IMR-90 (cell line): ENCODE results near the gene ZNF716. TPM values are rescaled to one million over a fixed set of nuclear protein-coding genes. Genes with fewer than 3 reads are reported as not detected.

Experiments used
- ATAC-seq: fragments of 200-7000 bp; cut with Tn5 transposase; 2 replicates; pipeline ENCODE4 v1.9.1; 2020; ENCODE audit warnings: low read depth, mild to moderate bottlenecking, moderate library complexity
- BruUV-seq: library from RNA; stranded (reverse); fragments of 400-500 nt; replicated peaks from 2 replicates; lab custom pipeline; 2021; lab: Mats Ljungman, UMichigan
- CTCF ChIA-PET: fragments of 300-600 bp; formaldehyde crosslinking; extraction: SDS; loops from one replicate; lab custom pipeline; 2021; ENCODE audit warnings: antibody characterized with exemption; lab: Yijun Ruan, JAX
- POLR2A ChIA-PET: fragments of 300-600 bp; sonication (Branson Sonifier 250); formaldehyde crosslinking; loops from one replicate; lab custom pipeline; 2022; ENCODE audit warnings: antibody characterized with exemption; ENCODE audit not compliant: unreplicated experiment; lab: Charles Lee
- DNase-seq: peaks from one replicate; pipeline ENCODE4 v3.0.0; 2013
- H2AFZ ChIP-seq: replicated peaks from 2 replicates; pipeline ENCODE3; 2013; ENCODE audit warnings: low read length, mild to moderate bottlenecking; ENCODE audit not compliant: poor library complexity
- H2AK5ac ChIP-seq: 2 replicates; pipeline ENCODE4 v1.6.1; 2013; ENCODE audit warnings: low read depth, low read length, inconsistent platforms
- H2AK9ac ChIP-seq: replicated peaks from 2 replicates; pipeline ENCODE3; 2013; ENCODE audit warnings: mild to moderate bottlenecking, low read depth, low read length, moderate library complexity; ENCODE audit not compliant: poor library complexity
- H2BK120ac ChIP-seq: 2 replicates; pipeline ENCODE4 v1.6.1; 2013; ENCODE audit warnings: low read depth, low read length, inconsistent platforms
- H2BK15ac ChIP-seq: 3 replicates; pipeline ENCODE4 v1.6.1; 2013; ENCODE audit warnings: low read depth, low read length, inconsistent platforms
- H2BK20ac ChIP-seq: 2 replicates; pipeline ENCODE4 v1.6.1; 2013; ENCODE audit warnings: low read depth, mild to moderate bottlenecking, inconsistent platforms, low read length, moderate library complexity
- H2BK5ac ChIP-seq: 2 replicates; pipeline ENCODE4 v1.6.1; 2013; ENCODE audit warnings: mild to moderate bottlenecking, low read depth, low read length, inconsistent platforms; ENCODE audit not compliant: poor library complexity, severe bottlenecking
- H3K14ac ChIP-seq: replicated peaks from 2 replicates; pipeline ENCODE4 v1.6.1; 2013; ENCODE audit warnings: low read depth, low read length, inconsistent platforms
- H3K18ac ChIP-seq: 2 replicates; pipeline ENCODE4 v1.6.1; 2013; ENCODE audit warnings: low read depth, low read length, control low read depth
- H3K23ac ChIP-seq: 2 replicates; pipeline ENCODE4 v1.6.1; 2013; ENCODE audit warnings: low read depth, low read length, inconsistent platforms
- H3K27ac ChIP-seq: 2 replicates; pipeline ENCODE4 v1.5.1; 2013; ENCODE audit warnings: mild to moderate bottlenecking, control low read depth, low read length; ENCODE audit not compliant: insufficient read depth
- H3K27me3 ChIP-seq: 2 replicates; pipeline ENCODE4 v1.6.1; 2013; ENCODE audit warnings: low read length; ENCODE audit not compliant: control insufficient read depth, insufficient read depth
- H3K36me3 ChIP-seq: 2 replicates; pipeline ENCODE4 v1.6.1; 2013; ENCODE audit warnings: low read length, mixed read lengths; ENCODE audit not compliant: control insufficient read depth, insufficient read depth
- H3K4ac ChIP-seq: 2 replicates; pipeline ENCODE4 v1.6.1; 2013; ENCODE audit warnings: low read depth, low read length, inconsistent platforms
- H3K4me1 ChIP-seq: 2 replicates; pipeline ENCODE4 v1.6.1; 2013; ENCODE audit warnings: low read length, mixed read lengths; ENCODE audit not compliant: control insufficient read depth, insufficient read depth
- H3K4me2 ChIP-seq: 2 replicates; pipeline ENCODE4 v1.6.1; 2013; ENCODE audit warnings: low read depth, mild to moderate bottlenecking, control low read depth, low read length, moderate library complexity
- H3K4me3 ChIP-seq: 2 replicates; pipeline ENCODE4 v1.5.1; 2013; ENCODE audit warnings: low read depth, mild to moderate bottlenecking, control low read depth, low read length, moderate library complexity; ENCODE audit not compliant: insufficient read depth
- H3K56ac ChIP-seq: 2 replicates; pipeline ENCODE4 v1.6.1; 2013; ENCODE audit warnings: low read length, inconsistent platforms; ENCODE audit not compliant: insufficient read depth; ENCODE audit errors: extremely low read depth
- H3K79me1 ChIP-seq, 2 experiments: 2 replicates each; pipeline ENCODE4 v1.6.1; 2013; ENCODE audit warnings: low read length in 2 of 2, inconsistent platforms in 1 of 2, low read depth in 1 of 2
- H3K9ac ChIP-seq: 2 replicates; pipeline ENCODE4 v1.6.1; 2013; ENCODE audit warnings: low read depth, low read length, control low read depth
- H3K9me1 ChIP-seq: 2 replicates; pipeline ENCODE4 v1.6.1; 2013; ENCODE audit warnings: low read length, inconsistent platforms; ENCODE audit not compliant: insufficient read depth
- H3K9me3 ChIP-seq: 2 replicates; pipeline ENCODE4 v1.6.1; 2013; ENCODE audit warnings: low read length; ENCODE audit not compliant: control insufficient read depth, insufficient read depth
- H4K20me1 ChIP-seq: 2 replicates; pipeline ENCODE4 v1.6.1; 2013; ENCODE audit warnings: low read length, inconsistent platforms; ENCODE audit not compliant: insufficient read depth
- H4K5ac ChIP-seq: 2 replicates; pipeline ENCODE4 v1.6.1; 2013; ENCODE audit warnings: mild to moderate bottlenecking, low read depth, low read length, control low read depth
- H4K8ac ChIP-seq, 2 experiments: 2 replicates each; pipeline ENCODE4 v1.6.1; 2013; ENCODE audit warnings: low read depth in 2 of 2, low read length in 2 of 2, control low read depth in 1 of 2, inconsistent platforms in 1 of 2
- H4K91ac ChIP-seq: 2 replicates; pipeline ENCODE4 v1.6.1; 2013; ENCODE audit warnings: low read depth, low read length, inconsistent platforms; ENCODE audit not compliant: insufficient read depth
- BHLHE40 ChIP-seq: fragments of 150-350 bp; IDR thresholded peaks from 2 replicates; pipeline ENCODE4 v1.6.1; 2016; ENCODE audit warnings: mild to moderate bottlenecking, low read depth, low read length
- CEBPB ChIP-seq: IDR thresholded peaks from 2 replicates; pipeline ENCODE4 v1.6.1; 2012; ENCODE audit warnings: low read depth, low read length, improper control_type of control experiment
- CHD1 ChIP-seq: IDR thresholded peaks from 2 replicates; pipeline ENCODE4 v1.6.1; 2012; ENCODE audit warnings: low read depth, low read length, improper control_type of control experiment
- FOS ChIP-seq: fragments of 150-350 bp; IDR thresholded peaks from 2 replicates; pipeline ENCODE4 v1.6.1; 2016; ENCODE audit warnings: low read depth, low read length
- MAZ ChIP-seq: IDR thresholded peaks from 2 replicates; pipeline ENCODE4 v1.6.1; 2012; ENCODE audit warnings: low read depth, mild to moderate bottlenecking, low read length, improper control_type of control experiment, moderate library complexity, borderline replicate concordance
- MXI1 ChIP-seq: IDR thresholded peaks from 2 replicates; pipeline ENCODE4 v1.6.1; 2012; ENCODE audit warnings: low read depth, mild to moderate bottlenecking, low read length, moderate library complexity, borderline replicate concordance
- NFE2L2 ChIP-seq: fragments of 150-350 bp; IDR thresholded peaks from 2 replicates; pipeline ENCODE4 v1.6.1; 2016; ENCODE audit warnings: low read depth, mild to moderate bottlenecking, low read length
- POLR2A ChIP-seq: IDR thresholded peaks from 2 replicates; pipeline ENCODE4 v1.6.1; 2012; ENCODE audit warnings: mild to moderate bottlenecking, low read depth, low read length
- RAD21 ChIP-seq: IDR thresholded peaks from 2 replicates; pipeline ENCODE4 v1.6.1; 2012; ENCODE audit warnings: low read length, improper control_type of control experiment
- RCOR1 ChIP-seq: IDR thresholded peaks from 2 replicates; pipeline ENCODE4 v1.6.1; 2012; ENCODE audit warnings: mild to moderate bottlenecking, low read length, improper control_type of control experiment; ENCODE audit not compliant: insufficient replicate concordance
- RFX5 ChIP-seq: IDR thresholded peaks from 2 replicates; pipeline ENCODE4 v1.8.0; 2012; ENCODE audit warnings: low read depth, mild to moderate bottlenecking, low read length, moderate library complexity
- SMC3 ChIP-seq: fragments of 150-350 bp; IDR thresholded peaks from 2 replicates; pipeline ENCODE4 v1.6.1; 2016; ENCODE audit warnings: low read depth, mild to moderate bottlenecking, antibody characterized with exemption, low read length, moderate library complexity
- USF2 ChIP-seq: fragments of 150-350 bp; IDR thresholded peaks from 2 replicates; pipeline ENCODE4 v1.6.1; 2017; ENCODE audit warnings: mild to moderate bottlenecking, antibody characterized with exemption, low read length, low read depth
- whole genome bisulfite sequencing, 2 experiments: methylation state at CpG; one replicate each; pipeline versions ENCODE4 v1.1.5 to v1.1.7; 2013; ENCODE audit warnings: missing lambda C conversion rate in 2 of 2; ENCODE audit not compliant: insufficient read length in 1 of 2; ENCODE audit errors: extremely low coverage in 2 of 2; 5-methylcytosine and 5-hydroxymethylcytosine counted together
- dilution Hi-C: fragments of 300-500 bp; cut with HindIII; formaldehyde crosslinking; loops from one replicate; pipeline ENCODE4 v1.14.3; 2018; ENCODE audit warnings: low sequenced_read_pairs; ENCODE audit not compliant: unreplicated experiment
- in situ Hi-C: fragments of 300-500 bp; cut with MboI; formaldehyde crosslinking; loops from 3 replicates; pipeline ENCODE4 v1.14.3; 2019; ENCODE audit warnings: low sequenced_read_pairs, inconsistent platforms, mixed read lengths
- intact Hi-C: fragments of 100-400 bp; cut with micrococcal nuclease; formaldehyde crosslinking; loops from 2 replicates; pipeline ENCODE4 v1.10.0; 2022
- polyA plus RNA-seq, 3 experiments: library from polyadenylated mRNA; depleted of rRNA; stranded (reverse); fragments of >200 nt; gene quantifications; 2 replicates each; pipeline ENCODE4 v1.2.3, GENCODE V29; 2012; ENCODE audit warnings: low replicate concordance in 1 of 3
- total RNA-seq: library from RNA; depleted of rRNA; stranded (reverse); fragments of >200 nt; gene quantifications from 2 replicates; pipeline ENCODE4 v1.2.3, GENCODE V29; 2012
- TF ChIP-seq, protein P1 (sequence below): conservative IDR thresholded peaks from 2 replicates; pipeline ENCODE4 v1.5.1; 2012; ENCODE audit warnings: mild to moderate bottlenecking, low read depth, low read length, improper control_type of control experiment
- TF ChIP-seq, protein P2 (sequence below): fragments of 150-350 bp; IDR thresholded peaks from 2 replicates; pipeline ENCODE4 v1.6.1; 2016; ENCODE audit warnings: low read depth, mild to moderate bottlenecking, low read length, moderate library complexity, borderline replicate concordance

ZNF716 gene
- total and polyA plus RNA-seq, 2 of the 4 experiments (the other 2 are of a cell fraction): not detected

DNA sequence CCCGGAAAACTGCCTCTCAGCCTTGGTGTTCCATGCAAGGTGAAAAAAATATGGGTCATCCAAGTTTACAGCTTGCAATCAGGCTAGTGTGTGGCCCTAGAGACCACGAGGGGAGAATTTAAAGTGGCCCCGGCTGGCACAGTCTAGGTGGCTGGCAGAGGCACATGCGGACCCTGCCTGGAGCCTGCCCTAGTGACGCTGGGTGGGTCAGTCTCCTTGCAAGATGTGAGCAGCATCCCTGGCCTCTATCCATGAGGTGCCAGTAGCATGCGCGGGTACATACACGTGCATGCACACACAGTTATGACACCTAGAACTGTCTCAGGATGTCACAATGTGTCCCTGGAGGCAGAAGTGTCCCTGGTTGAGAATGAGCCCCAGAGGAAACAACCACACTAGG lies 22.4 kb upstream of the ZNF716 start:
- TF ChIP-seq MXI1: no peak
- no peak for TF ChIP-seq POLR2A
- no peak for TF ChIP-seq RCOR1
- TF ChIP-seq, protein P1, sequence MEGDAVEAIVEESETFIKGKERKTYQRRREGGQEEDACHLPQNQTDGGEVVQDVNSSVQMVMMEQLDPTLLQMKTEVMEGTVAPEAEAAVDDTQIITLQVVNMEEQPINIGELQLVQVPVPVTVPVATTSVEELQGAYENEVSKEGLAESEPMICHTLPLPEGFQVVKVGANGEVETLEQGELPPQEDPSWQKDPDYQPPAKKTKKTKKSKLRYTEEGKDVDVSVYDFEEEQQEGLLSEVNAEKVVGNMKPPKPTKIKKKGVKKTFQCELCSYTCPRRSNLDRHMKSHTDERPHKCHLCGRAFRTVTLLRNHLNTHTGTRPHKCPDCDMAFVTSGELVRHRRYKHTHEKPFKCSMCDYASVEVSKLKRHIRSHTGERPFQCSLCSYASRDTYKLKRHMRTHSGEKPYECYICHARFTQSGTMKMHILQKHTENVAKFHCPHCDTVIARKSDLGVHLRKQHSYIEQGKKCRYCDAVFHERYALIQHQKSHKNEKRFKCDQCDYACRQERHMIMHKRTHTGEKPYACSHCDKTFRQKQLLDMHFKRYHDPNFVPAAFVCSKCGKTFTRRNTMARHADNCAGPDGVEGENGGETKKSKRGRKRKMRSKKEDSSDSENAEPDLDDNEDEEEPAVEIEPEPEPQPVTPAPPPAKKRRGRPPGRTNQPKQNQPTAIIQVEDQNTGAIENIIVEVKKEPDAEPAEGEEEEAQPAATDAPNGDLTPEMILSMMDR: no peak
- TF ChIP-seq MAZ: no peak
- no peak for TF ChIP-seq NFE2L2
- TF ChIP-seq RAD21: no peak
- no peak for TF ChIP-seq CEBPB
- no peak for TF ChIP-seq CHD1
- TF ChIP-seq, protein P2, sequence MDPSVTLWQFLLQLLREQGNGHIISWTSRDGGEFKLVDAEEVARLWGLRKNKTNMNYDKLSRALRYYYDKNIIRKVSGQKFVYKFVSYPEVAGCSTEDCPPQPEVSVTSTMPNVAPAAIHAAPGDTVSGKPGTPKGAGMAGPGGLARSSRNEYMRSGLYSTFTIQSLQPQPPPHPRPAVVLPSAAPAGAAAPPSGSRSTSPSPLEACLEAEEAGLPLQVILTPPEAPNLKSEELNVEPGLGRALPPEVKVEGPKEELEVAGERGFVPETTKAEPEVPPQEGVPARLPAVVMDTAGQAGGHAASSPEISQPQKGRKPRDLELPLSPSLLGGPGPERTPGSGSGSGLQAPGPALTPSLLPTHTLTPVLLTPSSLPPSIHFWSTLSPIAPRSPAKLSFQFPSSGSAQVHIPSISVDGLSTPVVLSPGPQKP: no peak
- no peak for TF ChIP-seq RFX5
- no peak for TF ChIP-seq SMC3
- TF ChIP-seq USF2: no peak
- no peak for TF ChIP-seq FOS
- TF ChIP-seq BHLHE40: no peak
- DNase-seq (no peak), ATAC-seq (no peak)
- intact Hi-C loops: no loop called here
- Histone ChIP-seq H2BK20ac (no peak overlapping the region), H3K27me3 (no peaks in the 10 kb centered on the region), H2AFZ (no peak overlapping the region), H4K5ac (no peak overlapping the region), H3K56ac (no peak overlapping the region), H3K36me3 (no peaks in the 10 kb centered on the region), H3K14ac (no peak overlapping the region), H3K4me1 (no peaks in the 10 kb centered on the region), H2AK9ac (no peak overlapping the region), H3K4me2 (no peak overlapping the region), H3K27ac (no peak overlapping the region), H3K9me1 (no peaks in the 10 kb centered on the region), H2BK15ac (no peak overlapping the region), H2BK120ac (no peak overlapping the region), H4K91ac (no peak overlapping the region), H3K79me1 (no peaks in the 10 kb centered on the region), H4K8ac (no peak overlapping the region), H3K9ac (no peak overlapping the region), H3K23ac (no peak overlapping the region), H2BK5ac (no peak overlapping the region), H3K18ac (no peak overlapping the region), H3K9me3 (peaks cover 24% of the 10 kb centered on the region; the same call in 1 of the 2 replicates), H4K20me1 (no peaks in the 10 kb centered on the region), H3K4ac (no peak overlapping the region), H3K4me3 (no peak overlapping the region), H2AK5ac (no peak overlapping the region)
- CTCF ChIA-PET: no interaction called here
- 100% methylated on average over 1 of the region's 8 CpGs; no CpG with 5 or more reads in 1 of the 2 experiments for WGBS, 2 experiments
- POLR2A ChIA-PET: no interaction called here
- in situ Hi-C loops: no loop called here
- dilution Hi-C loops: no loop called here
- BruUV-seq: no TSS peak
